ENCODE data around the gene MAPKAPK2. TPM values are rescaled to one million over a fixed set of nuclear protein-coding genes. Genes with fewer than 3 reads are reported as not detected.

The MAPKAPK2 gene
- total RNA-seq, 2 experiments from 2014 or later = 96.9 to 97.4 TPM

GRCh38 chr1:206651014-206651413, 33.7 kb upstream of the MAPKAPK2 start:
- peaks cover 5% of the 10 kb centered on the region for H3K4me1 Mint-ChIP-seq (ENCODE audit: low read depth)
- no peaks in the 10 kb centered on the region for H3K9me3 Mint-ChIP-seq
- H3K27me3 Mint-ChIP-seq = no peaks in the 10 kb centered on the region
- DNase-seq = no peak
- intact Hi-C loops (cut with micrococcal nuclease) = no loop called here
- ChIA-PET POLR2A (no interaction called here), CTCF (interaction anchor here (16.5 kb wide), 1 partner anchor 16 kb away, joined by 139 read pairs; no protein-coding TSS in a partner anchor)
- no peak overlapping the region for H3K27ac Mint-ChIP-seq
- peaks cover 28% of the 10 kb centered on the region for H3K36me3 Mint-ChIP-seq
- H3K4me3 Mint-ChIP-seq = no peak overlapping the region

- CTCF ChIA-PET = interaction anchor here (16.5 kb wide), 1 partner anchor 15 kb away, joined by 139 read pairs; no protein-coding TSS in a partner anchor
- H3K27ac Mint-ChIP-seq = no peak overlapping the region
- POLR2A ChIA-PET = no interaction called here
Measured at GRCh38 chr1:206651958-206652890, 32.5 kb upstream of the MAPKAPK2 start.

GRCh38 chr1:206653715-206654459, 30.8 kb upstream of the MAPKAPK2 start:
- CTCF ChIA-PET = interaction anchor here (0.7 to 16.5 kb wide), 3 partner anchors 13 to 36 kb away, joined by 3 to 399 read pairs (median 139); partner anchors contain the start of gene DYRK3
- POLR2A ChIA-PET = no interaction called here
- Mint-ChIP-seq H3K27me3 (peaks cover 15% of the 10 kb centered on the region), H3K4me1 (ENCODE audit: low read depth) (peaks cover 7% of the 10 kb centered on the region), H3K4me3 (no peak overlapping the region), H3K27ac (no peak overlapping the region), H3K9me3 (no peaks in the 10 kb centered on the region), H3K36me3 (peaks cover 17% of the 10 kb centered on the region)
- DNase-seq = no peak
- intact Hi-C loops (cut with micrococcal nuclease) = no loop called here

More at GRCh38 chr1:206651958-206652890, 32.5 kb upstream of the MAPKAPK2 start:
- Mint-ChIP-seq H3K36me3 (peaks cover 28% of the 10 kb centered on the region), H3K27me3 (peaks cover 3% of the 10 kb centered on the region), H3K4me3 (no peak overlapping the region), H3K4me1 (ENCODE audit: low read depth) (peaks cover 5% of the 10 kb centered on the region), H3K9me3 (no peaks in the 10 kb centered on the region)
- intact Hi-C loops (cut with micrococcal nuclease) = no loop called here
- no peak for DNase-seq

- no peak for DNase-seq
- Mint-ChIP-seq H3K36me3 (peaks cover 13% of the 10 kb centered on the region), H3K27me3 (peaks cover 15% of the 10 kb centered on the region), H3K4me3 (no peak overlapping the region), H3K9me3 (no peaks in the 10 kb centered on the region), H3K27ac (no peak overlapping the region), H3K4me1 (ENCODE audit: low read depth) (peaks cover 7% of the 10 kb centered on the region)
- POLR2A ChIA-PET = interaction anchor here (0.6 to 0.9 kb wide), 2 partner anchors 9 to 112 kb away, joined by 3 read pairs; no protein-coding TSS in a partner anchor
- intact Hi-C loops (cut with micrococcal nuclease) = no loop called here
- CTCF ChIA-PET = interaction anchor here (1.3 to 16.5 kb wide), 4 partner anchors 12 to 193 kb away, joined by 4 to 399 read pairs (median 72); partner anchors contain the start of gene DYRK3
Measured at GRCh38 chr1:206654828-206655227, 29.9 kb upstream of the MAPKAPK2 start.

- Mint-ChIP-seq H3K27ac (no peak overlapping the region), H3K4me3 (no peak overlapping the region), H3K36me3 (peaks cover 11% of the 10 kb centered on the region), H3K4me1 (ENCODE audit: low read depth) (peaks cover 7% of the 10 kb centered on the region), H3K9me3 (no peaks in the 10 kb centered on the region), H3K27me3 (peaks cover 15% of the 10 kb centered on the region)
- intact Hi-C loops (cut with micrococcal nuclease) = no loop called here
- ChIA-PET CTCF (interaction anchor here (1.1 to 16.5 kb wide), 7 partner anchors 11 to 194 kb away, joined by 3 to 399 read pairs (median 5); partner anchors contain the start of gene DYRK3), POLR2A (interaction anchor here (0.9 kb wide), 1 partner anchor 9 kb away, joined by 3 read pairs; no protein-coding TSS in a partner anchor)
- DNase-seq = no peak
Measured at GRCh38 chr1:206655471-206655882, 29.2 kb upstream of the MAPKAPK2 start.

- ChIA-PET CTCF (interaction anchor here (1.1 to 16.5 kb wide), 14 partner anchors 10 to 325 kb away, joined by 3 to 399 read pairs (median 6); partner anchors contain the start of genes DYRK3 and MAPKAPK2), POLR2A (no interaction called here)
- H3K27ac Mint-ChIP-seq = no peak overlapping the region
- H3K27me3 Mint-ChIP-seq = peaks cover 15% of the 10 kb centered on the region
- no peak for DNase-seq
- H3K4me1 Mint-ChIP-seq (ENCODE audit: low read depth) = peaks cover 10% of the 10 kb centered on the region
- H3K36me3 Mint-ChIP-seq = peaks cover 3% of the 10 kb centered on the region
- no peaks in the 10 kb centered on the region for H3K9me3 Mint-ChIP-seq
- H3K4me3 Mint-ChIP-seq = no peak overlapping the region
- intact Hi-C loops (cut with micrococcal nuclease) = no loop called here
Measured at GRCh38 chr1:206656936-206657335, 27.8 kb upstream of the MAPKAPK2 start.

- H3K4me3 Mint-ChIP-seq = no peak overlapping the region
- H3K9me3 Mint-ChIP-seq = no peaks in the 10 kb centered on the region
- H3K4me1 Mint-ChIP-seq (ENCODE audit: low read depth) = peaks cover 13% of the 10 kb centered on the region
- ChIA-PET CTCF (interaction anchor here (0.6 to 16.5 kb wide), 36 partner anchors 9 to 419 kb away, joined by 3 to 399 read pairs (median 4); partner anchors contain the start of genes DYRK3, EIF2D and MAPKAPK2), POLR2A (no interaction called here)
- peaks cover 15% of the 10 kb centered on the region for H3K27me3 Mint-ChIP-seq
- intact Hi-C loops (cut with micrococcal nuclease) = loop anchor here (2.0 kb wide), 1 partner anchor 151 kb away; no protein-coding TSS in a partner anchor
- DNase-seq = no peak
- H3K36me3 Mint-ChIP-seq = peaks cover 3% of the 10 kb centered on the region
- H3K27ac Mint-ChIP-seq = no peak overlapping the region
Measured at GRCh38 chr1:206657751-206658150, 27.0 kb upstream of the MAPKAPK2 start.

- DNase-seq = peak; percentile 74
- peaks cover 20% of the 10 kb centered on the region for H3K4me1 Mint-ChIP-seq (ENCODE audit: low read depth)
- no peak overlapping the region for H3K4me3 Mint-ChIP-seq
- no peak overlapping the region for H3K27ac Mint-ChIP-seq
- ChIA-PET CTCF (interaction anchor here (0.6 to 16.5 kb wide), 39 partner anchors 8 to 419 kb away, joined by 3 to 399 read pairs (median 4); partner anchors contain the start of genes DYRK3, EIF2D and MAPKAPK2), POLR2A (no interaction called here)
- intact Hi-C loops (cut with micrococcal nuclease) = loop anchor here (2.0 kb wide), 1 partner anchor 150 kb away; no protein-coding TSS in a partner anchor
- peaks cover 18% of the 10 kb centered on the region for H3K27me3 Mint-ChIP-seq
- H3K9me3 Mint-ChIP-seq = no peaks in the 10 kb centered on the region
- H3K36me3 Mint-ChIP-seq = peaks cover 3% of the 10 kb centered on the region
Measured at GRCh38 chr1:206658264-206658980, 26.3 kb upstream of the MAPKAPK2 start.

- no peaks in the 10 kb centered on the region for H3K9me3 Mint-ChIP-seq
- ChIA-PET POLR2A (interaction anchor here (0.7 kb wide), 1 partner anchor 254 kb away, joined by 3 read pairs; no protein-coding TSS in a partner anchor), CTCF (interaction anchor here (0.8 to 16.5 kb wide), 26 partner anchors 8 to 324 kb away, joined by 3 to 399 read pairs (median 5); partner anchors contain the start of genes DYRK3 and EIF2D)
- H3K27me3 Mint-ChIP-seq = peaks cover 20% of the 10 kb centered on the region
- intact Hi-C loops (cut with micrococcal nuclease) = loop anchor here (2.0 kb wide), 1 partner anchor 150 kb away; no protein-coding TSS in a partner anchor
- no peak overlapping the region for H3K27ac Mint-ChIP-seq
- H3K4me1 Mint-ChIP-seq (ENCODE audit: low read depth) = peaks cover 25% of the 10 kb centered on the region
- H3K4me3 Mint-ChIP-seq = no peak overlapping the region
- DNase-seq = no peak
- H3K36me3 Mint-ChIP-seq = no peaks in the 10 kb centered on the region
Measured at GRCh38 chr1:206658981-206659273, 25.8 kb upstream of the MAPKAPK2 start.

- no peak for DNase-seq
- Mint-ChIP-seq H3K36me3 (no peaks in the 10 kb centered on the region), H3K4me3 (no peak overlapping the region), H3K9me3 (no peaks in the 10 kb centered on the region), H3K4me1 (ENCODE audit: low read depth) (peaks cover 29% of the 10 kb centered on the region), H3K27ac (no peak overlapping the region), H3K27me3 (peaks cover 22% of the 10 kb centered on the region)
- intact Hi-C loops (cut with micrococcal nuclease) = no loop called here
- CTCF ChIA-PET = interaction anchor here (0.6 to 16.5 kb wide), 9 partner anchors 7 to 322 kb away, joined by 3 to 399 read pairs (median 18); partner anchors contain the start of genes DYRK3 and EIF2D
- POLR2A ChIA-PET = interaction anchor here (0.6 kb wide), 1 partner anchor 115 kb away, joined by 3 read pairs; no protein-coding TSS in a partner anchor
Measured at GRCh38 chr1:206660136-206660535, 24.6 kb upstream of the MAPKAPK2 start.

Data from activated CD4-positive, alpha-beta memory T cell treated with anti-CD3 and anti-CD28 coated beads for 36 hours (primary cell).